GM23338 (cell line): ENCODE data around the gene FREY1. TPM values are rescaled to one million over a fixed set of nuclear protein-coding genes. Genes with fewer than 3 reads are reported as not detected.

Experiments
- ATAC-seq: fragments of 200-7000 bp; cut with Tn5 transposase; 3 replicates; pipeline ENCODE4 v1.9.1; 2020
- DNase-seq: peaks from one replicate; pipeline ENCODE4 v3.0.0-alpha.2; 2015; ENCODE audit warnings: low spot score
- H2AFZ ChIP-seq: fragments of 200-600 bp; sonication (generic); 2 replicates; pipeline ENCODE4 v1.8.0; 2016; ENCODE audit warnings: antibody characterized with exemption, mild to moderate bottlenecking, moderate library complexity
- H3F3A ChIP-seq: fragments of 200-600 bp; sonication (generic); replicated peaks from 2 replicates; pipeline ENCODE4 v1.8.0; 2017; ENCODE audit warnings: antibody characterized with exemption, mixed run types, low read depth
- H3K27ac ChIP-seq: fragments of 200-600 bp; sonication (generic); 2 replicates; pipeline ENCODE4 v1.6.1; 2016; ENCODE audit warnings: low read depth
- H3K27me3 ChIP-seq: fragments of 200-600 bp; sonication (generic); 2 replicates; pipeline ENCODE4 v1.8.0; 2016; ENCODE audit warnings: mild to moderate bottlenecking, mixed run types, moderate library complexity; ENCODE audit not compliant: insufficient read depth
- H3K36me3 ChIP-seq: fragments of 200-600 bp; sonication (generic); 2 replicates; pipeline ENCODE4 v1.8.0; 2016; ENCODE audit warnings: mild to moderate bottlenecking; ENCODE audit not compliant: insufficient read depth
- H3K4me1 ChIP-seq: fragments of 200-600 bp; sonication (generic); 2 replicates; pipeline ENCODE4 v1.8.0; 2016; ENCODE audit warnings: mild to moderate bottlenecking, moderate library complexity; ENCODE audit not compliant: insufficient read depth
- H3K4me2 ChIP-seq: fragments of 200-600 bp; sonication (generic); 2 replicates; pipeline ENCODE4 v1.7.1; 2017; ENCODE audit warnings: mixed run types
- H3K4me3 ChIP-seq: fragments of 200-600 bp; sonication (generic); 2 replicates; pipeline ENCODE4 v1.6.1; 2016; ENCODE audit warnings: mixed run types
- H3K79me2 ChIP-seq: fragments of 200-600 bp; sonication (generic); replicated peaks from 2 replicates; pipeline ENCODE4 v1.8.0; 2017; ENCODE audit warnings: mild to moderate bottlenecking; ENCODE audit not compliant: insufficient read depth
- H3K9me2 ChIP-seq: fragments of 200-600 bp; sonication (generic); 2 replicates; pipeline ENCODE4 v1.8.0; 2017; ENCODE audit not compliant: insufficient read depth
- H4K20me1 ChIP-seq: fragments of 200-600 bp; sonication (generic); replicated peaks from 2 replicates; pipeline ENCODE4 v1.8.0; 2017; ENCODE audit warnings: mild to moderate bottlenecking; ENCODE audit not compliant: insufficient read depth
- H3K27ac Mint-ChIP-seq: 2 replicates; pipeline ENCODE4 v1.8.0; 2020; ENCODE audit warnings: inconsistent platforms, mild to moderate bottlenecking, moderate library complexity, mixed read lengths
- H3K27me3 Mint-ChIP-seq: 3 replicates; pipeline ENCODE4 v1.8.0; 2022; ENCODE audit warnings: low read depth, mild to moderate bottlenecking, moderate library complexity, mixed read lengths, inconsistent platforms; ENCODE audit not compliant: insufficient read depth, poor library complexity
- H3K36me3 Mint-ChIP-seq: 3 replicates; pipeline ENCODE4 v1.8.0; 2021; ENCODE audit warnings: low read depth, mild to moderate bottlenecking, inconsistent platforms, moderate library complexity, mixed read lengths
- H3K4me1 Mint-ChIP-seq: 3 replicates; pipeline ENCODE4 v1.8.0; 2020; ENCODE audit warnings: mild to moderate bottlenecking, inconsistent platforms, mixed read lengths
- H3K4me3 Mint-ChIP-seq: 3 replicates; pipeline ENCODE4 v1.8.0; 2021; ENCODE audit warnings: moderate library complexity, mild to moderate bottlenecking, inconsistent platforms, mixed read lengths
- H3K9me3 Mint-ChIP-seq: 3 replicates; pipeline ENCODE4 v1.8.0; 2020; ENCODE audit warnings: moderate library complexity, mild to moderate bottlenecking, inconsistent platforms, mixed read lengths
- CREB1 ChIP-seq: fragments of 250-450 bp; sonication (Bioruptor Pico); IDR thresholded peaks from 2 replicates; pipeline ENCODE4 v1.5.0; 2020; ENCODE audit warnings: low read depth, mild to moderate bottlenecking, moderate library complexity
- ETS1 ChIP-seq: IDR thresholded peaks from 2 replicates; pipeline ENCODE4 v1.6.1; 2016; ENCODE audit warnings: antibody characterized with exemption
- EZH2 ChIP-seq: fragments of 200-600 bp; sonication (generic); IDR thresholded peaks from one replicate; pipeline ENCODE4 v1.8.0; 2017; ENCODE audit warnings: antibody characterized with exemption, mild to moderate bottlenecking, low read depth; ENCODE audit not compliant: unreplicated experiment
- EZH2phosphoT487 ChIP-seq: fragments of 200-600 bp; sonication (generic); IDR thresholded peaks from one replicate; pipeline ENCODE4 v1.8.1; 2018; ENCODE audit warnings: antibody characterized with exemption; ENCODE audit not compliant: unreplicated experiment
- JUNB ChIP-seq: IDR thresholded peaks from one replicate; pipeline ENCODE4 v1.6.1; 2016; ENCODE audit warnings: antibody characterized with exemption; ENCODE audit not compliant: unreplicated experiment
- NANOG ChIP-seq: IDR thresholded peaks from 2 replicates; pipeline ENCODE4 v1.6.1; 2016; ENCODE audit warnings: antibody characterized with exemption, borderline replicate concordance
- POLR2AphosphoS5 ChIP-seq: IDR thresholded peaks from 2 replicates; pipeline ENCODE4 v1.6.1; 2016; ENCODE audit warnings: antibody characterized with exemption, low read depth
- STAT1 ChIP-seq: IDR thresholded peaks from one replicate; pipeline ENCODE4 v1.6.1; 2016; ENCODE audit warnings: antibody characterized with exemption; ENCODE audit not compliant: unreplicated experiment
- ZNF114 ChIP-seq: fragments of 250-450 bp; sonication (Bioruptor Pico); IDR thresholded peaks from 2 replicates; pipeline ENCODE4 v1.5.0; 2020; ENCODE audit warnings: mild to moderate bottlenecking, moderate library complexity
- ZNF331 ChIP-seq: fragments of 250-450 bp; sonication (Bioruptor Pico); IDR thresholded peaks from 2 replicates; pipeline ENCODE4 v1.5.0; 2020; ENCODE audit warnings: low read depth, mild to moderate bottlenecking, moderate library complexity
- ZNF462 ChIP-seq: fragments of 250-450 bp; sonication (Bioruptor Pico); IDR thresholded peaks from 2 replicates; pipeline ENCODE4 v1.5.0; 2020; ENCODE audit warnings: mild to moderate bottlenecking, moderate library complexity
- polyA plus RNA-seq: library from polyadenylated mRNA; unstranded; fragments of >200 nt; fragmentation: Nextera tagmentation; extraction: Ambion mirVana; gene quantifications from 2 replicates; pipeline ENCODE4 v1.2.1, GENCODE V29; 2016
- total RNA-seq: library from RNA; depleted of rRNA; stranded (reverse); fragments of >200 nt; shearing (Covaris generic); gene quantifications from 2 replicates; pipeline ENCODE4 v1.2.3, GENCODE V29; 2014
- TF ChIP-seq, protein P1 (sequence below), 2 experiments: fragments of 200-600 bp in 1 of 2; sonication (generic) in 1 of 2; conservative IDR thresholded peaks; 2 replicates each; pipeline versions ENCODE4 v1.5.1 to v1.6.1; 2016 to 2017; ENCODE audit warnings: antibody characterized with exemption in 2 of 2, low read depth in 2 of 2, mild to moderate bottlenecking in 2 of 2, moderate library complexity in 1 of 2
- TF ChIP-seq, protein P2 (sequence below): IDR thresholded peaks from one replicate; pipeline ENCODE4 v1.6.1; 2018; ENCODE audit warnings: antibody characterized with exemption; ENCODE audit not compliant: unreplicated experiment

FREY1 gene
- total and polyA plus RNA-seq, 2 experiments from 2014 or later, result 1.1 TPM; not detected in 1

DNA sequence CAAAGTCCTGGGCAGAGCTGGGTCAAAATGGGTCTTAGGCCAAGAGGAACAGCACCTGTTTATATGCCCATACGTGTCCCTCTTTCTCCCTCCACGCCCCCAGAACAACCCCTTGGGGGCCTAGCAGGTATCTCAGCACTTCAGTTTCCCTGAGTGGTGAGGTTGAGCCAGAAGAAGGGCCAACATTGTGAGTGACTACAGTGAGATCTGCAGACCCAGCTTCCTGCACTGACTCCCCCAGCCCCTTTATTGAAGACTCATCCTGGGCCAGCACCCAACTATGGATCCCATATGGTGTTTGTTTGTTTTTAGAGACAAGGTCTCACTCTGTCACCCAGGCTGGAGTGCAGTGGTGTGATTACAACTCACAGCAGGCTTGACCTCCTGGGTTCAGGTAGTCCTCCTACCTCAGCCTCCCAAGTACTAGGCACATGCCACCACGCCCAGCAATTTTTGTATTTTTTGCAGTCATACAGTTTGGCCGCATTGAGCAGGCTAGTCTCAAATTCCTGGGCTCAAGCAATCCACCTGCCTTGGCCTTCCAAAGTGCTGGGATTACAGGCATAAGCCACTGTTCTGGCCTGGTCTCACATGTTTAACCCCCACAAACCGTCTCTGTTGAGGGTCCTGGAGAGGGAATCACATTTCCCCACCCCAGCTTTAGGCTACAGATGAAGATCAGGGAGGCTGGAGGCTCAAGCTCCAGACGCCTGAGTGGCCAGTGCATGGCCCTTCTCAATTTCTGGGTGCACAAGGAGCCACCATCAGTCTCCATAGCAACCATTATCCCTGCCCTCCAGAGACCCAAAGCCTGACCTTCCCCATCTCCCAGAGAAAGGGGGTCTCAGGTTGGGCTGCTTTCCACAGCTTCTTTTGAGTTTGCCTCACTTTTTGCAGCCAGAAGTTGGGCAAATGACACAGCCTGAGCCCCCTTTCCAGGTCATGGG is 13.7 kb upstream of the FREY1 start:
- no peaks in the 10 kb centered on the region; the same call in 2 of the 3 replicates for H3K9me3 Mint-ChIP-seq
- H3K36me3 ChIP-seq, result no peaks in the 10 kb centered on the region
- peak overlapping the region; percentile 74 for H3K4me3 Mint-ChIP-seq
- peak overlapping the region; percentile 95 for H3K27ac Mint-ChIP-seq
- peaks cover 16% of the 10 kb centered on the region for H3K36me3 Mint-ChIP-seq
- peaks cover 33% of the 10 kb centered on the region for H3K27me3 Mint-ChIP-seq
- ATAC-seq, result no peak
- H3K27me3 ChIP-seq, result peaks cover 9% of the 10 kb centered on the region; the same call in 1 of the 2 replicates
- no peak for TF ChIP-seq NANOG
- TF ChIP-seq ZNF114 (CRISPR knock-in tag), result no peak
- TF ChIP-seq, protein P1, sequence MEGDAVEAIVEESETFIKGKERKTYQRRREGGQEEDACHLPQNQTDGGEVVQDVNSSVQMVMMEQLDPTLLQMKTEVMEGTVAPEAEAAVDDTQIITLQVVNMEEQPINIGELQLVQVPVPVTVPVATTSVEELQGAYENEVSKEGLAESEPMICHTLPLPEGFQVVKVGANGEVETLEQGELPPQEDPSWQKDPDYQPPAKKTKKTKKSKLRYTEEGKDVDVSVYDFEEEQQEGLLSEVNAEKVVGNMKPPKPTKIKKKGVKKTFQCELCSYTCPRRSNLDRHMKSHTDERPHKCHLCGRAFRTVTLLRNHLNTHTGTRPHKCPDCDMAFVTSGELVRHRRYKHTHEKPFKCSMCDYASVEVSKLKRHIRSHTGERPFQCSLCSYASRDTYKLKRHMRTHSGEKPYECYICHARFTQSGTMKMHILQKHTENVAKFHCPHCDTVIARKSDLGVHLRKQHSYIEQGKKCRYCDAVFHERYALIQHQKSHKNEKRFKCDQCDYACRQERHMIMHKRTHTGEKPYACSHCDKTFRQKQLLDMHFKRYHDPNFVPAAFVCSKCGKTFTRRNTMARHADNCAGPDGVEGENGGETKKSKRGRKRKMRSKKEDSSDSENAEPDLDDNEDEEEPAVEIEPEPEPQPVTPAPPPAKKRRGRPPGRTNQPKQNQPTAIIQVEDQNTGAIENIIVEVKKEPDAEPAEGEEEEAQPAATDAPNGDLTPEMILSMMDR (conservative IDR thresholded peaks at IDR 0.05; ENCODE audit: low read depth in 2 of 2), result no peak
- TF ChIP-seq EZH2phosphoT487, result no peak
- TF ChIP-seq JUNB, result no peak
- no peak for TF ChIP-seq CREB1 (CRISPR knock-in tag)
- TF ChIP-seq EZH2, result no peak
- no peak for TF ChIP-seq ZNF462 (CRISPR knock-in tag)
- no peak for TF ChIP-seq ETS1
- TF ChIP-seq ZNF331, result no peak
- TF ChIP-seq POLR2AphosphoS5, result no peak
- TF ChIP-seq, protein P2, sequence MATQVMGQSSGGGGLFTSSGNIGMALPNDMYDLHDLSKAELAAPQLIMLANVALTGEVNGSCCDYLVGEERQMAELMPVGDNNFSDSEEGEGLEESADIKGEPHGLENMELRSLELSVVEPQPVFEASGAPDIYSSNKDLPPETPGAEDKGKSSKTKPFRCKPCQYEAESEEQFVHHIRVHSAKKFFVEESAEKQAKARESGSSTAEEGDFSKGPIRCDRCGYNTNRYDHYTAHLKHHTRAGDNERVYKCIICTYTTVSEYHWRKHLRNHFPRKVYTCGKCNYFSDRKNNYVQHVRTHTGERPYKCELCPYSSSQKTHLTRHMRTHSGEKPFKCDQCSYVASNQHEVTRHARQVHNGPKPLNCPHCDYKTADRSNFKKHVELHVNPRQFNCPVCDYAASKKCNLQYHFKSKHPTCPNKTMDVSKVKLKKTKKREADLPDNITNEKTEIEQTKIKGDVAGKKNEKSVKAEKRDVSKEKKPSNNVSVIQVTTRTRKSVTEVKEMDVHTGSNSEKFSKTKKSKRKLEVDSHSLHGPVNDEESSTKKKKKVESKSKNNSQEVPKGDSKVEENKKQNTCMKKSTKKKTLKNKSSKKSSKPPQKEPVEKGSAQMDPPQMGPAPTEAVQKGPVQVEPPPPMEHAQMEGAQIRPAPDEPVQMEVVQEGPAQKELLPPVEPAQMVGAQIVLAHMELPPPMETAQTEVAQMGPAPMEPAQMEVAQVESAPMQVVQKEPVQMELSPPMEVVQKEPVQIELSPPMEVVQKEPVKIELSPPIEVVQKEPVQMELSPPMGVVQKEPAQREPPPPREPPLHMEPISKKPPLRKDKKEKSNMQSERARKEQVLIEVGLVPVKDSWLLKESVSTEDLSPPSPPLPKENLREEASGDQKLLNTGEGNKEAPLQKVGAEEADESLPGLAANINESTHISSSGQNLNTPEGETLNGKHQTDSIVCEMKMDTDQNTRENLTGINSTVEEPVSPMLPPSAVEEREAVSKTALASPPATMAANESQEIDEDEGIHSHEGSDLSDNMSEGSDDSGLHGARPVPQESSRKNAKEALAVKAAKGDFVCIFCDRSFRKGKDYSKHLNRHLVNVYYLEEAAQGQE, result no peak
- TF ChIP-seq STAT1, result no peak
- H3K79me2 ChIP-seq, result peaks cover 27% of the 10 kb centered on the region
- H3K9me2 ChIP-seq, result no peaks in the 10 kb centered on the region
- H3K27ac ChIP-seq, result peak overlapping the region; percentile 97
- peaks cover 23% of the 10 kb centered on the region for H3F3A ChIP-seq
- H3K4me1 ChIP-seq, result peaks cover 39% of the 10 kb centered on the region
- peaks cover 34% of the 10 kb centered on the region for H3K4me1 Mint-ChIP-seq
- no peak overlapping the region for H2AFZ ChIP-seq
- peaks cover 6% of the 10 kb centered on the region for H4K20me1 ChIP-seq
- DNase-seq, result no peak
- peak overlapping the region; percentile 91 for H3K4me3 ChIP-seq
- H3K4me2 ChIP-seq, result peak overlapping the region; percentile 97
